Keratinocyte (primary cell): ENCODE results near the gene SLC30A3.

Experiments used
- CTCF ChIP-seq, 3 experiments: IDR thresholded peaks in 1 of 3; conservative IDR thresholded peaks in 1 of 3; optimal IDR thresholded peaks in 1 of 3; 2 replicates in 2 of 3; 3 replicates in 1 of 3; pipeline versions ENCODE3 to v1.5.1; 2011; ENCODE audit warnings: low read length in 3 of 3, mild to moderate bottlenecking in 3 of 3, moderate library complexity in 2 of 3, control low read depth in 1 of 3, inconsistent platforms in 1 of 3; ENCODE audit not compliant: insufficient read depth in 2 of 3; ENCODE audit errors: extremely low read depth in 1 of 3
- EZH2 ChIP-seq: IDR thresholded peaks from one replicate; pipeline ENCODE4 v1.6.1; 2012; ENCODE audit warnings: inconsistent platforms, mild to moderate bottlenecking, low read length, moderate library complexity

GRCh38 chr2:27219091-27219490 is 43.8 kb downstream of the SLC30A3 start:
- no peak for TF ChIP-seq EZH2
- no peak for TF ChIP-seq CTCF (optimal IDR thresholded peaks at IDR 0.05 in 1 of 3, IDR thresholded peaks at IDR 0.05 in 1 of 3, conservative IDR thresholded peaks at IDR 0.05 in 1 of 3; ENCODE audit: extremely low read depth in 1 of 3, insufficient read depth in 2 of 3, low read length in 3 of 3)
